Tongue (tissue), 2 donors: ENCODE data around the gene CPTP. TPM values are rescaled to one million over a fixed set of nuclear protein-coding genes. Genes with fewer than 3 reads are reported as not detected.

Experiments used
- DNase-seq: peaks from one replicate; pipeline ENCODE4 v3.0.0-alpha.2; 2015
- total RNA-seq: library from RNA; depleted of rRNA; stranded (reverse); fragments of >200 nt; gene quantifications from one replicate; pipeline ENCODE4 v1.2.3, GENCODE V29; 2014

Gene CPTP
- total RNA-seq, 1 donor from 2014 or later, result 17.5 TPM

GRCh38 chr1:1349256-1350012 is 24.8 kb downstream of the CPTP start, which contains the start of gene DVL1:
Gene DVL1, minus strand, starts transcription at chr1:1349418. Its CDS starts 353 bp downstream, at chr1:1349065.
- DNase-seq, result peak; percentile 84

- DNase-seq, result no peak
These were observed 27.2 kb downstream of the CPTP start for GRCh38 chr1:1351511-1352427.

- no peak for DNase-seq
These were observed 28.3 kb downstream of the CPTP start for GRCh38 chr1:1352786-1353388.

- no peak for DNase-seq
These were observed 29.0 kb downstream of the CPTP start for GRCh38 chr1:1353389-1354151.

GRCh38 chr1:1354271-1355247 is 30.0 kb downstream of the CPTP start:
- DNase-seq, result no peak

- DNase-seq, result no peak
These were observed 30.8 kb downstream of the CPTP start for GRCh38 chr1:1355416-1355815.

- no peak for DNase-seq
These were observed 31.7 kb downstream of the CPTP start for GRCh38 chr1:1356166-1356795.

GRCh38 chr1:1356796-1357401 is 32.3 kb downstream of the CPTP start:
- no peak for DNase-seq

GRCh38 chr1:1357871-1358432 is 33.4 kb downstream of the CPTP start:
- no peak for DNase-seq

- DNase-seq, result peak; percentile 92
These were observed 34.0 kb downstream of the CPTP start, which contains the start of gene MXRA8 for GRCh38 chr1:1358433-1359271. Gene MXRA8, minus strand, starts transcription at chr1:1358555. Its CDS starts 51 bp downstream, at chr1:1358504.

- DNase-seq, result peak; percentile 46
These were observed 34.7 kb downstream of the CPTP start for GRCh38 chr1:1359308-1359663.

- DNase-seq, result peak; percentile 78
These were observed 35.3 kb downstream of the CPTP start for GRCh38 chr1:1359664-1360468.

GRCh38 chr1:1360506-1361169 is 36.0 kb downstream of the CPTP start:
- DNase-seq, result peak; percentile 48

- DNase-seq, result no peak
These were observed 36.8 kb downstream of the CPTP start for GRCh38 chr1:1361233-1361981.

GRCh38 chr1:1361982-1362423 is 37.4 kb downstream of the CPTP start:
- peak; percentile 69 for DNase-seq

GRCh38 chr1:1364266-1364665 is 39.7 kb downstream of the CPTP start:
- DNase-seq, result no peak
